Astrocyte (in vitro differentiated cells and primary cell): ENCODE results near the gene PNMT. TPM values are rescaled to one million over a fixed set of nuclear protein-coding genes. Genes with fewer than 3 reads are reported as not detected.

Experiments
- DNase-seq: peaks from one replicate; pipeline ENCODE4 v3.0.0-alpha.2; 2010; ENCODE audit warnings: low read depth
- FAIRE-seq: peaks from 2 replicates; lab custom pipeline; 2011; peaks lifted over from hg19 to GRCh38; lab: Jason Lieb, UNC
- H2AFZ ChIP-seq: 2 replicates; pipeline ENCODE4 v1.6.0; 2012; ENCODE audit warnings: low read depth, low read length, inconsistent platforms
- H3K27ac ChIP-seq: 2 replicates; pipeline ENCODE4 v1.5.1; 2011; ENCODE audit warnings: low read depth, low read length, inconsistent platforms
- H3K27me3 ChIP-seq: 2 replicates; pipeline ENCODE4 v1.6.0; 2011; ENCODE audit warnings: low read length, inconsistent platforms; ENCODE audit not compliant: insufficient read depth
- H3K36me3 ChIP-seq: 2 replicates; pipeline ENCODE4 v1.5.1; 2011; ENCODE audit warnings: low read length, inconsistent platforms; ENCODE audit not compliant: insufficient read depth
- H3K4me1 ChIP-seq: 2 replicates; pipeline ENCODE4 v1.5.1; 2011; ENCODE audit warnings: low read length, inconsistent platforms; ENCODE audit not compliant: insufficient read depth
- H3K4me2 ChIP-seq: 2 replicates; pipeline ENCODE4 v1.6.0; 2012; ENCODE audit warnings: low read length, inconsistent platforms
- H3K4me3 ChIP-seq: 2 replicates; pipeline ENCODE4 v1.5.1; 2011; ENCODE audit warnings: low read depth, mild to moderate bottlenecking, low read length, inconsistent platforms; ENCODE audit not compliant: insufficient read depth
- H3K79me2 ChIP-seq: 2 replicates; pipeline ENCODE4 v1.6.0; 2012; ENCODE audit warnings: mild to moderate bottlenecking, low read length, inconsistent platforms; ENCODE audit not compliant: insufficient read depth
- H3K9ac ChIP-seq: 2 replicates; pipeline ENCODE4 v1.6.0; 2012; ENCODE audit warnings: mild to moderate bottlenecking, low read length, inconsistent platforms
- H3K9me3 ChIP-seq: 2 replicates; pipeline ENCODE4 v1.5.1; 2012; ENCODE audit warnings: low read depth, mild to moderate bottlenecking, low read length, inconsistent platforms; ENCODE audit not compliant: insufficient read depth
- H4K20me1 ChIP-seq: 2 replicates; pipeline ENCODE4 v1.6.0; 2012; ENCODE audit warnings: low read length, inconsistent platforms; ENCODE audit not compliant: insufficient read depth
- H3K27ac Mint-ChIP-seq: one replicate; pipeline ENCODE4 v1.8.0; 2021; ENCODE audit warnings: mild to moderate bottlenecking, mixed read lengths; ENCODE audit not compliant: unreplicated experiment
- H3K27me3 Mint-ChIP-seq: one replicate; pipeline ENCODE4 v1.8.0; 2021; ENCODE audit warnings: low read depth, mixed read lengths; ENCODE audit not compliant: unreplicated experiment
- H3K36me3 Mint-ChIP-seq: one replicate; pipeline ENCODE4 v1.8.0; 2021; ENCODE audit warnings: low read depth, mixed read lengths; ENCODE audit not compliant: unreplicated experiment
- H3K4me1 Mint-ChIP-seq: one replicate; pipeline ENCODE4 v1.8.0; 2021; ENCODE audit warnings: low read depth, mixed read lengths; ENCODE audit not compliant: unreplicated experiment
- H3K4me3 Mint-ChIP-seq: one replicate; pipeline ENCODE4 v1.8.0; 2021; ENCODE audit warnings: mild to moderate bottlenecking, moderate library complexity, mixed read lengths; ENCODE audit not compliant: unreplicated experiment
- H3K9me3 Mint-ChIP-seq: one replicate; pipeline ENCODE4 v1.8.0; 2021; ENCODE audit warnings: mild to moderate bottlenecking, mixed read lengths; ENCODE audit not compliant: unreplicated experiment
- CTCF ChIP-seq: IDR thresholded peaks from 2 replicates; pipeline ENCODE4 v1.5.1; 2011; ENCODE audit warnings: low read depth, mild to moderate bottlenecking, inconsistent platforms, low read length, moderate library complexity; ENCODE audit not compliant: insufficient read depth
- EZH2 ChIP-seq: IDR thresholded peaks from 2 replicates; pipeline ENCODE4 v1.6.1; 2012; ENCODE audit warnings: mild to moderate bottlenecking, low read length, inconsistent platforms; ENCODE audit not compliant: insufficient read depth
- total RNA-seq: library from RNA; stranded (reverse); gene quantifications from 2 replicates; pipeline ENCODE4 v1.2.1, GENCODE V29; 2021

Gene PNMT
- total RNA-seq, 1 donor from 2014 or later = 0.59 TPM

DNA sequence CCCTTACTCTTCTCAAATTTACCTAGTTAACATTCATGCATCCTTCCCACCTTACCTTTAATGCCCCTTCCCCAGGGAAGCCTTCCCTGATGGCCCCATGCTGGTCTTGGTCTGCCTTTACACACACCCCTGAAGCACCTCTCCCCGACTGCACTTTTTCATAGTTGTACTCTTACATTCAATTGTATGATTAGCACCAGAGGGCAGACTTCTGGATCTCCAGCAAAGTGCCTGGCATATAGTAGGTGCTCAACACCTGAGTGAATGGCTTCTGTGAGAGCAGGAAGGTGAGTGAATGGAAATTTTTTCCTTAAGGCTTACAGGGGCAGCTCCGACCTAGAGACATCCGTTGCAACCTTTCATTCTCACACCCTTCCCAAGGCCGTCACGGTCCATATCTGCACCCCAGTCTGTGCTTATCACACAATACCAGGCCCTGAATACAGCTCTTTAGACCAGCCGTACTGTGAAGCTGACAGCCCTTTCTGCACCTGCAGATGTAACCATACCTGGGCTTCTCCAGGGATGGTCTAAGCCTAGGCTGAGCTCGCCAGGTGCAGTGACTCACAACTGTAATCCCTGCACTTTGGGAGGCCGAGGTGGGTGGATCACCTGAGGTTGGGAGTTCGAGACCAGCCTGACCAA, 15.2 kb downstream of the PNMT start:
- DNase-seq (no peak), FAIRE-seq (no peak)
- H3K4me1 Mint-ChIP-seq = no peaks in the 10 kb centered on the region

DNA sequence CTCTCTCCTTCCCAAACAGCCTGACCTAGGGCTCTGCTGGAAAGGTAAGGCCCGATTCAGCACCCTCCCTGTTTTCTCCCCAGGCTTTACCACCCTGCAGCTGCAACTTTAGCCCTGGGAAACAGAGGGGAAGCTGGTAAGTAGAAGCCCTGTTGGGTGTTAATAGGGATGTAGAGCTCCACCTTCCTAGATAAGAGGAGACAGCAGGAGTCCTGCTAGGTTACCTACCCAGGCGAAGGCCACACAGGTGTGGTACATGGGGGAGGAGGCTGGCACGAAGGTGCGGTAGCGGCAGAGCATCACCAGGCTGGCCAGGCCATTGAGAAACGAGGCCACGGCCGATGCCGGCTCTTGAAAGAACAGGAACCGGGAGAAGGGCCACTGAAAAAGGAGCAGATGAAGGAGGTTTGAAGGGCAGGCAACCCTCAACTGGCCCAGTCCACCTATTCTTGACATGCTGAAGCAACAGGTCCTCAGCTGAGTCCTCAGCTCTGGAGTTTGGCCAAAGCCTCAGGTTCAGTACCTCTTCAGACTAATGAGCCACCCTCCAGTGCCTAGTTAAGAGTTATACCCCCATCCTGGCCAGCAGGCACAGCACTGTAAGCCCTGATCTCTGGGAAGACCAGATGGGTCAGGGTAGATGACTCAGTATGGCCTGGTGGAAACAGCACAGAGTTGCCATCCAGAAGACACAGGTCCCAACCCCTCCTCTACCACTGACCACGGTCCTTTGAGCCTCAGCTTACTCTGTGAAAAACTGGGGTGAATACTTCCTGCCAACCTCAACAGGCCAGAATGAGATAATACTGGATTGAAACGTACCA, 16.3 kb downstream of the PNMT start:
- TF ChIP-seq CTCF (no peak), EZH2 (no peak)

More for the DNA sequence above, 15.2 kb downstream of the PNMT start:
- H3K36me3 ChIP-seq = no peaks in the 10 kb centered on the region
- H4K20me1 ChIP-seq = no peaks in the 10 kb centered on the region
- TF ChIP-seq CTCF = no peak
- no peak for TF ChIP-seq EZH2
- no peaks in the 10 kb centered on the region for H3K79me2 ChIP-seq
- no peak overlapping the region for H3K4me3 ChIP-seq
- H3K27ac ChIP-seq = no peak overlapping the region
- peaks cover under 1% of the 10 kb centered on the region for H3K4me1 ChIP-seq
- H3K4me2 ChIP-seq = no peak overlapping the region
- Mint-ChIP-seq H3K9me3 (no peaks in the 10 kb centered on the region), H3K4me3 (no peak overlapping the region), H3K36me3 (peaks cover 8% of the 10 kb centered on the region), H3K27me3 (peaks cover 3% of the 10 kb centered on the region), H3K27ac (no peak overlapping the region)
- H3K9ac ChIP-seq = no peak overlapping the region
- no peak overlapping the region for H2AFZ ChIP-seq
- no peaks in the 10 kb centered on the region for H3K9me3 ChIP-seq
- H3K27me3 ChIP-seq = no peaks in the 10 kb centered on the region

More for the DNA sequence above, 16.3 kb downstream of the PNMT start:
- H3K79me2 ChIP-seq = no peaks in the 10 kb centered on the region
- peaks cover 8% of the 10 kb centered on the region for H3K4me1 Mint-ChIP-seq
- no peaks in the 10 kb centered on the region for H4K20me1 ChIP-seq
- no peak overlapping the region for H3K4me3 Mint-ChIP-seq
- peaks cover 8% of the 10 kb centered on the region for H3K36me3 Mint-ChIP-seq
- H3K27ac Mint-ChIP-seq = no peak overlapping the region
- no peaks in the 10 kb centered on the region for H3K9me3 ChIP-seq
- no peaks in the 10 kb centered on the region for H3K27me3 ChIP-seq
- no peak overlapping the region for H3K27ac ChIP-seq
- peaks cover 3% of the 10 kb centered on the region for H3K27me3 Mint-ChIP-seq
- no peaks in the 10 kb centered on the region for H3K36me3 ChIP-seq
- no peak overlapping the region for H2AFZ ChIP-seq
- no peak overlapping the region for H3K4me3 ChIP-seq
- FAIRE-seq (no peak), DNase-seq (no peak)
- no peak overlapping the region for H3K4me2 ChIP-seq
- H3K4me1 ChIP-seq = peaks cover 8% of the 10 kb centered on the region
- no peaks in the 10 kb centered on the region for H3K9me3 Mint-ChIP-seq
- no peak overlapping the region for H3K9ac ChIP-seq
